Esophagus muscularis mucosa (tissue), 4 donors: ENCODE measurements around the gene SLC4A1. TPM values are rescaled to one million over a fixed set of nuclear protein-coding genes. Genes with fewer than 3 reads are reported as not detected.

Experiments used
- DNase-seq: peaks from one replicate; pipeline ENCODE4 v3.0.0-alpha.2; 2017; ENCODE audit errors: extremely low spot score
- H3K27ac ChIP-seq, 4 donors: fragments of 200-600 bp; sonication (generic); replicated peaks in 1 of 4; 1 replicate in 3 of 4; 2 replicates in 1 of 4; pipeline ENCODE4 v1.5.1; 2016 to 2019; ENCODE audit warnings: mild to moderate bottlenecking in 1 of 4
- H3K27me3 ChIP-seq, 4 donors: fragments of 200-600 bp; sonication (generic); one replicate each; pipeline versions ENCODE4 v1.5.1 to v1.6.0; 2016 to 2019
- H3K36me3 ChIP-seq, 4 donors: fragments of 200-600 bp; sonication (generic); one replicate each; pipeline ENCODE4 v1.5.1; 2016 to 2019
- H3K4me1 ChIP-seq, 4 donors: fragments of 200-600 bp; sonication (generic); one replicate each; pipeline ENCODE4 v1.5.1; 2016 to 2019
- H3K4me3 ChIP-seq, 4 donors: fragments of 200-600 bp; sonication (generic); 1 replicate in 2 of 4; 2 replicates in 2 of 4; pipeline ENCODE4 v1.5.1; 2016 to 2019; ENCODE audit warnings: mild to moderate bottlenecking in 4 of 4, moderate library complexity in 1 of 4
- H3K9me3 ChIP-seq, 4 donors: fragments of 200-600 bp; sonication (generic); 1 replicate in 3 of 4; 2 replicates in 1 of 4; pipeline ENCODE4 v1.5.1; 2016 to 2019
- CTCF ChIP-seq, 3 experiments: fragments of 200-600 bp in 2 of 3; fragments of 450-650 bp in 1 of 3; sonication (generic) in 2 of 3; IDR thresholded peaks; one replicate each; pipeline ENCODE4 v1.5.1; 2017 to 2019; ENCODE audit warnings: antibody characterized with exemption in 3 of 3, mild to moderate bottlenecking in 2 of 3, moderate library complexity in 1 of 3
- EP300 ChIP-seq: sonication (generic); formaldehyde crosslinking; IDR thresholded peaks from one replicate; pipeline ENCODE4 v1.6.1; 2017; ENCODE audit warnings: antibody characterized with exemption
- POLR2A ChIP-seq: fragments of 450-650 bp; IDR thresholded peaks from one replicate; pipeline ENCODE4 v1.6.1; 2017; ENCODE audit warnings: antibody characterized with exemption, moderate library complexity, mild to moderate bottlenecking, low read depth
- POLR2AphosphoS5 ChIP-seq, 2 donors: sonication (generic); formaldehyde crosslinking; IDR thresholded peaks; one replicate each; pipeline ENCODE4 v1.6.1; 2017; ENCODE audit warnings: antibody characterized with exemption in 2 of 2
- WGBS: methylation state at CpG from one replicate; pipeline ENCODE4 v1.1.5; 2018; 5-methylcytosine and 5-hydroxymethylcytosine counted together
- intact Hi-C: fragments of 100-400 bp; cut with DNase I; formaldehyde crosslinking; loops from one replicate; pipeline ENCODE4 v1.15.1; 2023
- total RNA-seq, 4 donors: library from RNA; depleted of rRNA; stranded (reverse); fragments of >200 nt; gene quantifications; one replicate each; pipeline versions ENCODE4 v1.1.0 to v1.2.1, GENCODE V29; 2016

SLC4A1 gene
- total RNA-seq, 4 donors from 2014 or later = 0.11 to 2.0 (median 0.19) TPM; not detected in 1

- Histone ChIP-seq H3K27me3 (peaks cover 0 to 11% (median 0%) of the 10 kb centered on the region in 4 donors), H3K27ac (no peak overlapping the region), H3K4me3 (no peak overlapping the region), H3K4me1 (peaks cover 0 to 4% (median 2%) of the 10 kb centered on the region in 4 donors), H3K9me3 (no peaks in the 10 kb centered on the region), H3K36me3 (no peaks in the 10 kb centered on the region)
- no peak for DNase-seq
- TF ChIP-seq POLR2A = no peak
- no peak for TF ChIP-seq CTCF (IDR thresholded peaks at IDR 0.05)
- TF ChIP-seq POLR2AphosphoS5 (IDR thresholded peaks at IDR 0.05) = no peak
- TF ChIP-seq EP300 = no peak
- intact Hi-C loops = no loop called here
- WGBS = 97% methylated on average over 5 of the region's 5 CpGs
Measured at GRCh38 chr17:44267165-44267455, 825 bp downstream of the SLC4A1 start.

- TF ChIP-seq CTCF (IDR thresholded peaks at IDR 0.05) (no peak), POLR2AphosphoS5 (IDR thresholded peaks at IDR 0.05) (no peak), POLR2A (no peak), EP300 (no peak)
- no peaks in the 10 kb centered on the region for H3K36me3 ChIP-seq
- peaks cover 0 to under 1% (median 0%) of the 10 kb centered on the region in 4 donors for H3K4me1 ChIP-seq
- peaks cover 0 to 6% (median 0%) of the 10 kb centered on the region in 4 donors for H3K27me3 ChIP-seq
- no peak overlapping the region for H3K27ac ChIP-seq
- 67% methylated on average over 6 of the region's 9 CpGs for WGBS
- H3K4me3 ChIP-seq = no peak overlapping the region
- intact Hi-C loops = no loop called here
- DNase-seq = no peak
- no peaks in the 10 kb centered on the region for H3K9me3 ChIP-seq
Measured at GRCh38 chr17:44266402-44267164, 1.4 kb downstream of the SLC4A1 start.

GRCh38 chr17:44263345-44263902 is 4.5 kb downstream of the SLC4A1 start:
- DNase-seq = no peak
- TF ChIP-seq POLR2A = no peak
- no peak for TF ChIP-seq CTCF (IDR thresholded peaks at IDR 0.05)
- no peak for TF ChIP-seq POLR2AphosphoS5 (IDR thresholded peaks at IDR 0.05)
- 90% methylated on average over 7 of the region's 7 CpGs for WGBS
- intact Hi-C loops = no loop called here
- Histone ChIP-seq H3K9me3 (no peaks in the 10 kb centered on the region), H3K4me1 (no peaks in the 10 kb centered on the region), H3K4me3 (no peak overlapping the region), H3K27ac (no peak overlapping the region), H3K27me3 (no peaks in the 10 kb centered on the region), H3K36me3 (no peaks in the 10 kb centered on the region)

- Histone ChIP-seq H3K4me1 (no peaks in the 10 kb centered on the region), H3K4me3 (no peak overlapping the region), H3K36me3 (no peaks in the 10 kb centered on the region), H3K9me3 (no peaks in the 10 kb centered on the region), H3K27me3 (no peaks in the 10 kb centered on the region), H3K27ac (no peak overlapping the region)
- no peak for TF ChIP-seq POLR2AphosphoS5 (IDR thresholded peaks at IDR 0.05)
- no peak for TF ChIP-seq CTCF (IDR thresholded peaks at IDR 0.05)
- TF ChIP-seq EP300 = no peak
- intact Hi-C loops = no loop called here
- DNase-seq = no peak
- WGBS = 64% methylated on average over 6 of the region's 11 CpGs
Measured at GRCh38 chr17:44262654-44263225, 5.2 kb downstream of the SLC4A1 start.
